PC-3 (cell line): ENCODE measurements around the gene KIF13A. TPM values are rescaled to one million over a fixed set of nuclear protein-coding genes. Genes with fewer than 3 reads are reported as not detected.

Experiments used
- ATAC-seq: fragments of 200-7000 bp; cut with Tn5 transposase; 2 replicates; pipeline ENCODE4 v1.9.1; 2020; ENCODE audit warnings: mild to moderate bottlenecking, moderate library complexity
- BruUV-seq: library from RNA; stranded (reverse); fragments of 400-500 nt; replicated peaks from 2 replicates; lab custom pipeline; 2021; lab: Mats Ljungman, UMichigan
- CTCF ChIA-PET: fragments of 300-600 bp; sonication (Branson Sonifier 250); formaldehyde crosslinking; loops from one replicate; lab custom pipeline; 2022; ENCODE audit warnings: antibody characterized with exemption; lab: Charles Lee
- POLR2A ChIA-PET: fragments of 300-600 bp; sonication (Branson Sonifier 250); formaldehyde crosslinking; loops from one replicate; lab custom pipeline; 2022; ENCODE audit warnings: antibody characterized with exemption; ENCODE audit not compliant: unreplicated experiment; lab: Charles Lee
- DNase-seq: peaks from one replicate; pipeline ENCODE4 v3.0.0-alpha.2; 2015
- H2AFZ ChIP-seq: fragments of 300-600 bp; sonication (generic); 2 replicates; pipeline ENCODE4 v1.6.0; 2016; ENCODE audit warnings: antibody characterized with exemption, low read length
- H3F3A ChIP-seq: fragments of 300-600 bp; sonication (generic); one replicate; pipeline ENCODE4 v1.6.0; 2017; ENCODE audit warnings: antibody characterized with exemption, low read length, control low read depth, mild to moderate bottlenecking; ENCODE audit not compliant: unreplicated experiment
- H3K27ac ChIP-seq: fragments of 300-600 bp; sonication (generic); 2 replicates; pipeline ENCODE4 v1.5.1; 2016; ENCODE audit warnings: mild to moderate bottlenecking, low read length
- H3K27me3 ChIP-seq: fragments of 300-600 bp; sonication (generic); 2 replicates; pipeline ENCODE4 v1.6.1; 2016; ENCODE audit warnings: low read length, mixed read lengths
- H3K36me3 ChIP-seq: fragments of 300-600 bp; sonication (generic); 2 replicates; pipeline ENCODE4 v1.6.1; 2016; ENCODE audit warnings: low read depth, mixed run types, low read length, mixed read lengths
- H3K4me1 ChIP-seq: fragments of 300-600 bp; sonication (generic); 2 replicates; pipeline ENCODE4 v1.5.1; 2016; ENCODE audit warnings: low read length; ENCODE audit not compliant: insufficient read depth
- H3K4me2 ChIP-seq: fragments of 300-600 bp; sonication (generic); 2 replicates; pipeline ENCODE4 v1.6.0; 2016; ENCODE audit warnings: low read length
- H3K4me3 ChIP-seq: fragments of 300-600 bp; sonication (generic); 2 replicates; pipeline ENCODE4 v1.5.1; 2016; ENCODE audit warnings: mild to moderate bottlenecking, low read length, mixed read lengths
- H3K79me2 ChIP-seq: fragments of 300-600 bp; sonication (generic); 2 replicates; pipeline ENCODE4 v1.6.1; 2017; ENCODE audit warnings: low read length, mixed read lengths
- H3K9ac ChIP-seq: fragments of 300-600 bp; sonication (generic); 2 replicates; pipeline ENCODE4 v1.6.0; 2016; ENCODE audit warnings: mild to moderate bottlenecking, low read length
- H3K9me2 ChIP-seq: fragments of 300-600 bp; sonication (generic); replicated peaks from 2 replicates; pipeline ENCODE4 v1.6.1; 2016; ENCODE audit warnings: mixed run types, low read length, mixed read lengths
- H3K9me3 ChIP-seq: fragments of 300-600 bp; sonication (generic); 2 replicates; pipeline ENCODE4 v1.6.1; 2016; ENCODE audit warnings: low read length, mixed read lengths
- H4K20me1 ChIP-seq: fragments of 300-600 bp; sonication (generic); 2 replicates; pipeline ENCODE4 v1.6.1; 2016; ENCODE audit warnings: low read length, mixed read lengths
- CTCF ChIP-seq: fragments of 300-600 bp; sonication (generic); conservative IDR thresholded peaks from 2 replicates; pipeline ENCODE4 v1.5.1; 2017; ENCODE audit warnings: antibody characterized with exemption, low read depth, mild to moderate bottlenecking, low read length
- EZH2 ChIP-seq: fragments of 300-600 bp; sonication (generic); IDR thresholded peaks from one replicate; pipeline ENCODE4 v1.6.1; 2017; ENCODE audit warnings: antibody characterized with exemption, mild to moderate bottlenecking, low read length; ENCODE audit not compliant: unreplicated experiment
- EZH2phosphoT487 ChIP-seq: fragments of 300-600 bp; sonication (generic); IDR thresholded peaks from 2 replicates; pipeline ENCODE4 v1.6.1; 2018; ENCODE audit warnings: mild to moderate bottlenecking, antibody characterized with exemption, low read length, borderline replicate concordance
- intact Hi-C: fragments of 100-400 bp; cut with micrococcal nuclease; formaldehyde crosslinking; loops from 2 replicates; pipeline ENCODE4 v1.9.0; 2023
- total RNA-seq: library from RNA; depleted of rRNA; stranded (reverse); fragments of >200 nt; gene quantifications from 2 replicates; pipeline ENCODE4 v1.2.3, GENCODE V29; 2014

KIF13A gene
- total RNA-seq, 1 experiment from 2014 or later: 21.3 TPM

GRCh38 chr6:17923401-17923863 is 64.0 kb downstream of the KIF13A start:
- TF ChIP-seq EZH2phosphoT487: no peak
- no peak for TF ChIP-seq CTCF
- TF ChIP-seq EZH2: no peak
- H3K4me2 ChIP-seq: no peak overlapping the region
- intact Hi-C loops: no loop called here
- H3F3A ChIP-seq: no peaks in the 10 kb centered on the region
- DNase-seq: no peak
- H3K4me3 ChIP-seq: no peak overlapping the region
- no peak overlapping the region for H3K9ac ChIP-seq
- ChIA-PET CTCF (no interaction called here), POLR2A (no interaction called here)
- H3K27me3 ChIP-seq: no peaks in the 10 kb centered on the region
- no peaks in the 10 kb centered on the region for H3K9me2 ChIP-seq
- no peak for ATAC-seq
- no peaks in the 10 kb centered on the region; the same call in 1 of the 2 replicates for H3K4me1 ChIP-seq
- H3K27ac ChIP-seq: no peak overlapping the region
- no peak overlapping the region for H2AFZ ChIP-seq
- H4K20me1 ChIP-seq: no peaks in the 10 kb centered on the region
- H3K36me3 ChIP-seq: no peaks in the 10 kb centered on the region
- no peaks in the 10 kb centered on the region for H3K9me3 ChIP-seq
- BruUV-seq: no TSS peak
- no peaks in the 10 kb centered on the region for H3K79me2 ChIP-seq

- ChIA-PET POLR2A (no interaction called here), CTCF (no interaction called here)
- DNase-seq: no peak
- Histone ChIP-seq H3K27me3 (no peaks in the 10 kb centered on the region), H3K4me1 (no peaks in the 10 kb centered on the region), H3K9ac (no peak overlapping the region), H3K4me3 (no peak overlapping the region), H3K9me3 (no peaks in the 10 kb centered on the region), H3F3A (no peaks in the 10 kb centered on the region), H2AFZ (no peak overlapping the region), H3K79me2 (no peaks in the 10 kb centered on the region), H4K20me1 (no peaks in the 10 kb centered on the region), H3K4me2 (no peak overlapping the region), H3K9me2 (no peaks in the 10 kb centered on the region), H3K27ac (no peak overlapping the region), H3K36me3 (no peaks in the 10 kb centered on the region)
- BruUV-seq: no TSS peak
- TF ChIP-seq CTCF: no peak
- TF ChIP-seq EZH2phosphoT487: no peak
- TF ChIP-seq EZH2: no peak
- intact Hi-C loops: no loop called here
- ATAC-seq: no peak
Measured at GRCh38 chr6:17921454-17921853, 66.0 kb downstream of the KIF13A start.

GRCh38 chr6:17919496-17919895 is 67.9 kb downstream of the KIF13A start:
- Histone ChIP-seq H3K9me2 (no peaks in the 10 kb centered on the region), H3K79me2 (no peaks in the 10 kb centered on the region), H3K4me3 (no peak overlapping the region), H3K36me3 (no peaks in the 10 kb centered on the region), H3K9me3 (no peaks in the 10 kb centered on the region), H3K4me2 (no peak overlapping the region), H4K20me1 (no peaks in the 10 kb centered on the region), H3K4me1 (no peaks in the 10 kb centered on the region), H3K27ac (no peak overlapping the region), H3K27me3 (no peaks in the 10 kb centered on the region), H2AFZ (no peak overlapping the region), H3K9ac (no peak overlapping the region), H3F3A (no peaks in the 10 kb centered on the region)
- TF ChIP-seq CTCF: no peak
- TF ChIP-seq EZH2phosphoT487: no peak
- TF ChIP-seq EZH2: no peak
- ATAC-seq (no peak), DNase-seq (no peak)
- CTCF ChIA-PET: no interaction called here
- no TSS peak for BruUV-seq
- POLR2A ChIA-PET: no interaction called here
- intact Hi-C loops: no loop called here
